Measurements from ENCODE around the gene NHP2. TPM values are rescaled to one million over a fixed set of nuclear protein-coding genes. Genes with fewer than 3 reads are reported as not detected.

NHP2 gene
- total and polyA plus RNA-seq, 10 of the 15 experiments (the other 5 are each of a cell fraction or from before 2014, with no cell fraction given) = 39.2 to 513 (median 198) TPM

DNA sequence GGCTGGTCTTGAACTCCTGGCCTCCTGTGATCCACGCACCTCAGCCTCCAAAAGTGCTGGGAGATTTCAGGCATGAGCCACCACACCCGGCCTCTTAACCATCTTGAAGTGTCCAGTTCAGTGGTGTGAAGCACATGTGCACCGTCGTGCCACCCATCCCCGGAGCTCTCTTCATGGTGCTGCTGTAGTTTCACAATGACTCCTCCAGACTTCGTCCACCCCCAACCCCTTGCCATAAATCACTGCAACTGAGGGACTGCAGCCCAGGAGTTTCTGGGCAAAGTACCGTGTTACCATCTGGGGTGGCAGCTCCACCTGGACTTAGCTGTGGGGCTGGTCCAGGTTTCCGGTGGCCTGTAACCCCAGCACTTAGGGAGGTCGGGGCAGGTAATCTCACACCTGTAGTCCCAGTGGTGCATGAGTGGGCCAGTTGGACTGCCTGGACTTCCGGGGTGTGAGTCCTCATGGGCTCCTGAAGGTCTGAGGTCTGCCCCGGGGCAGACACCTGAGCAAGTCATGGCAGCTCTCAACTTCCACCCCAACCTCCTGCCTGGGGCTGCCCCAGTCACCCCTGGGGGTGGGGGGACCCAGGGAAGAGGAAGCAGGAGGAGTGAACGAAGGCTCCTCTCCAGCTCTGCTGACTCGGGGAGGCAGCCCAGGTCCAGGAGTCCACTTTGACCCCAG, 47.0 kb downstream of the NHP2 start:
- Histone ChIP-seq H4K20me1 (ENCODE audit: control insufficient read depth, insufficient read depth) (no peaks in the 10 kb centered on the region), H3K27me3 (replicated peaks in 1 of 2; ENCODE audit: control insufficient read depth in 2 of 2, insufficient read depth in 2 of 2, low read length in 1 of 2) (no peaks in the 10 kb centered on the region), H3K36me3 (ENCODE audit: control insufficient read depth in 2 of 2, insufficient read depth in 2 of 2, low read length in 1 of 2) (no peaks in the 10 kb centered on the region), H3K9me3 (replicated peaks; ENCODE audit: control insufficient read depth, insufficient read depth, low read length) (no peaks in the 10 kb centered on the region), H2AFZ (ENCODE audit: control insufficient read depth, low read depth, low read length) (peak overlapping the region; percentile 39), H3K4me3 (no peak overlapping the region), H3K27ac (ENCODE audit: control insufficient read depth, insufficient read depth) (no peak overlapping the region), H3K4me1 (ENCODE audit: control insufficient read depth, insufficient read depth, low read length) (peaks cover 11% of the 10 kb centered on the region), H3K9ac (ENCODE audit: control insufficient read depth, insufficient read depth, low read length) (no peak overlapping the region), H3K4me2 (ENCODE audit: control insufficient read depth, insufficient read depth) (peak overlapping the region; percentile 19; the same call in 1 of the 2 replicates), H3K79me2 (ENCODE audit: control insufficient read depth, insufficient read depth, low read length) (no peaks in the 10 kb centered on the region)
- ChIA-PET SMC1A (ENCODE audit: uncharacterized antibody, unreplicated experiment) (interaction anchor here (0.8 to 2.6 kb wide), 5 partner anchors 10 to 39 kb away, joined by 3 to 9 read pairs (median 3); no protein-coding TSS in a partner anchor), CTCF (interaction anchor here (0.6 to 3.0 kb wide), 2 partner anchors 14 to 31 kb away, joined by 3 to 21 read pairs; no protein-coding TSS in a partner anchor), POLR2A (interaction anchor here (2.1 kb wide), 1 partner anchor 9 kb away, joined by 7 read pairs; no protein-coding TSS in a partner anchor), RAD21 (ENCODE audit: unreplicated experiment) (no interaction called here)
- no TSS peak for BruUV-seq (replicated peaks)
- intact Hi-C loops (cut with micrococcal nuclease; ENCODE audit: unreplicated experiment) (no loop called here), in situ Hi-C loops (cut with MboI) (no loop called here)
- peak; percentile 88 for ATAC-seq
- FAIRE-seq = peak; percentile 18
- no peak for TF ChIP-seq PML (IDR thresholded peaks at IDR 0.05; ENCODE audit: low read length)
- peak; percentile 37; the same call in 1 of the 2 replicates for TF ChIP-seq ZNF687 (IDR thresholded peaks at IDR 0.05)
- no peak for TF ChIP-seq PAX5 (IDR thresholded peaks at IDR 0.05; ENCODE audit: borderline replicate concordance, low read depth, low read length)
- TF ChIP-seq SUZ12 (IDR thresholded peaks at IDR 0.05; ENCODE audit: unreplicated experiment) = no peak
- no peak for TF ChIP-seq NFYB (IDR thresholded peaks at IDR 0.05; ENCODE audit: insufficient read depth, low read depth, low read length)
- no peak for TF ChIP-seq USF1 (IDR thresholded peaks at IDR 0.05; ENCODE audit: borderline replicate concordance, extremely low read length, insufficient read depth, low read depth, low read length)
- peak; percentile 66 for TF ChIP-seq JUNB (IDR thresholded peaks at IDR 0.05)
- TF ChIP-seq ZNF24 (IDR thresholded peaks at IDR 0.05) = no peak
- 0 out of 2 replicates have a peak, but pooled peaks have one; percentile 22 for TF ChIP-seq GATAD2B (conservative IDR thresholded peaks at IDR 0.05; ENCODE audit: low read depth)
- TF ChIP-seq BHLHE40 (IDR thresholded peaks at IDR 0.05; ENCODE audit: borderline replicate concordance in 1 of 2, low read depth in 2 of 2, low read length in 1 of 2) = peak in 1 of 2 experiments; percentile 45; a peak in 1 of 4 replicates
- TF ChIP-seq JUND (IDR thresholded peaks at IDR 0.05; ENCODE audit: low read depth, low read length) = peak; percentile 42; the same call in 1 of the 2 replicates
- peak; percentile 19; the same call in 1 of the 2 replicates for TF ChIP-seq MAX (IDR thresholded peaks at IDR 0.05; ENCODE audit: low read depth, low read length)
- TF ChIP-seq IKZF2 (IDR thresholded peaks at IDR 0.05) = 0 out of 4 replicates have a peak, but pooled peaks of 1 of the 2 experiments have one; percentile 9
- 0 out of 2 replicates have a peak, but pooled peaks have one; percentile 20 for TF ChIP-seq IRF4 (IDR thresholded peaks at IDR 0.05; ENCODE audit: low read depth, low read length)
- 2% methylated on average over 13 of the region's 13 CpGs for WGBS (ENCODE audit: insufficient coverage, insufficient replicate concordance, low lambda C conversion rate, missing lambda C conversion rate)
- no peak for DNase-seq (ENCODE audit: low read depth, low spot score)
